ENCODE measurements around the gene GRIA4.

DNA sequence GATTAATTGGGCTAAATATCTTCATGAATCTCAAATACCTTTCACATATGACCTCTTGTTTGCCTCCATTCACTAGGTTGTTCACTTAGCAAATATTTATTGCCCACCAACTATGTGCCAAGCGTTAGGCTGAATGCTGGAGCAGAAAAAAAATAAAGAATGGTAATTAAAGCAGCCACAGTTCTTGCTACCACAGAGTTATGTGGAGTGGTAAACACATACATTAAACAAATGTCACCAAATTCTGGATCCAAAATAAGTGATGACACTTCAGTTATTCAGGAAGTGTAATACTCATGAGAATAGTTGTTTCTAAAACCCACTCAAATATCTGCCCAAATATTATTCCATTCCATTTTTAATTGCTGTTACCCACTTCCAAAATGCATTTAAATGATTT, 128.4 kb downstream of the GRIA4 start:
- TF ChIP-seq, protein P1, sequence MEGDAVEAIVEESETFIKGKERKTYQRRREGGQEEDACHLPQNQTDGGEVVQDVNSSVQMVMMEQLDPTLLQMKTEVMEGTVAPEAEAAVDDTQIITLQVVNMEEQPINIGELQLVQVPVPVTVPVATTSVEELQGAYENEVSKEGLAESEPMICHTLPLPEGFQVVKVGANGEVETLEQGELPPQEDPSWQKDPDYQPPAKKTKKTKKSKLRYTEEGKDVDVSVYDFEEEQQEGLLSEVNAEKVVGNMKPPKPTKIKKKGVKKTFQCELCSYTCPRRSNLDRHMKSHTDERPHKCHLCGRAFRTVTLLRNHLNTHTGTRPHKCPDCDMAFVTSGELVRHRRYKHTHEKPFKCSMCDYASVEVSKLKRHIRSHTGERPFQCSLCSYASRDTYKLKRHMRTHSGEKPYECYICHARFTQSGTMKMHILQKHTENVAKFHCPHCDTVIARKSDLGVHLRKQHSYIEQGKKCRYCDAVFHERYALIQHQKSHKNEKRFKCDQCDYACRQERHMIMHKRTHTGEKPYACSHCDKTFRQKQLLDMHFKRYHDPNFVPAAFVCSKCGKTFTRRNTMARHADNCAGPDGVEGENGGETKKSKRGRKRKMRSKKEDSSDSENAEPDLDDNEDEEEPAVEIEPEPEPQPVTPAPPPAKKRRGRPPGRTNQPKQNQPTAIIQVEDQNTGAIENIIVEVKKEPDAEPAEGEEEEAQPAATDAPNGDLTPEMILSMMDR (IDR thresholded peaks at IDR 0.05; ENCODE audit: poor library complexity, severe bottlenecking) = no peak
- TF ChIP-seq EP300 (conservative IDR thresholded peaks at IDR 0.05; ENCODE audit: poor library complexity, severe bottlenecking) = no peak
- TF ChIP-seq, protein P2, sequence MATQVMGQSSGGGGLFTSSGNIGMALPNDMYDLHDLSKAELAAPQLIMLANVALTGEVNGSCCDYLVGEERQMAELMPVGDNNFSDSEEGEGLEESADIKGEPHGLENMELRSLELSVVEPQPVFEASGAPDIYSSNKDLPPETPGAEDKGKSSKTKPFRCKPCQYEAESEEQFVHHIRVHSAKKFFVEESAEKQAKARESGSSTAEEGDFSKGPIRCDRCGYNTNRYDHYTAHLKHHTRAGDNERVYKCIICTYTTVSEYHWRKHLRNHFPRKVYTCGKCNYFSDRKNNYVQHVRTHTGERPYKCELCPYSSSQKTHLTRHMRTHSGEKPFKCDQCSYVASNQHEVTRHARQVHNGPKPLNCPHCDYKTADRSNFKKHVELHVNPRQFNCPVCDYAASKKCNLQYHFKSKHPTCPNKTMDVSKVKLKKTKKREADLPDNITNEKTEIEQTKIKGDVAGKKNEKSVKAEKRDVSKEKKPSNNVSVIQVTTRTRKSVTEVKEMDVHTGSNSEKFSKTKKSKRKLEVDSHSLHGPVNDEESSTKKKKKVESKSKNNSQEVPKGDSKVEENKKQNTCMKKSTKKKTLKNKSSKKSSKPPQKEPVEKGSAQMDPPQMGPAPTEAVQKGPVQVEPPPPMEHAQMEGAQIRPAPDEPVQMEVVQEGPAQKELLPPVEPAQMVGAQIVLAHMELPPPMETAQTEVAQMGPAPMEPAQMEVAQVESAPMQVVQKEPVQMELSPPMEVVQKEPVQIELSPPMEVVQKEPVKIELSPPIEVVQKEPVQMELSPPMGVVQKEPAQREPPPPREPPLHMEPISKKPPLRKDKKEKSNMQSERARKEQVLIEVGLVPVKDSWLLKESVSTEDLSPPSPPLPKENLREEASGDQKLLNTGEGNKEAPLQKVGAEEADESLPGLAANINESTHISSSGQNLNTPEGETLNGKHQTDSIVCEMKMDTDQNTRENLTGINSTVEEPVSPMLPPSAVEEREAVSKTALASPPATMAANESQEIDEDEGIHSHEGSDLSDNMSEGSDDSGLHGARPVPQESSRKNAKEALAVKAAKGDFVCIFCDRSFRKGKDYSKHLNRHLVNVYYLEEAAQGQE (IDR thresholded peaks at IDR 0.05; ENCODE audit: borderline replicate concordance) = no peak
- no peak for TF ChIP-seq POLR2AphosphoS5 (IDR thresholded peaks at IDR 0.05)
- TF ChIP-seq SMC3 (conservative IDR thresholded peaks at IDR 0.05; ENCODE audit: poor library complexity) = no peak
- TF ChIP-seq TAF1 (IDR thresholded peaks at IDR 0.05; ENCODE audit: low read depth) = no peak
- no peak for TF ChIP-seq EZH2 (IDR thresholded peaks at IDR 0.05; ENCODE audit: borderline replicate concordance, insufficient read depth, low read length, poor library complexity, severe bottlenecking)

All from neural cell (in vitro differentiated cells).